ENCODE measurements around the gene IRAG1. TPM values are rescaled to one million over a fixed set of nuclear protein-coding genes. Genes with fewer than 3 reads are reported as not detected.

Gene IRAG1
- total RNA-seq, 4 donors from 2014 or later = 156 to 408 (median 278) TPM

GRCh38 chr11:10727146-10727851 lies 33.7 kb upstream of the IRAG1 start:
- no peaks in the 10 kb centered on the region for H3K36me3 ChIP-seq
- no peaks in the 10 kb centered on the region for H3K9me3 ChIP-seq
- no peak overlapping the region for H3K4me3 ChIP-seq
- TF ChIP-seq CTCF (IDR thresholded peaks at IDR 0.05) (no peak), POLR2AphosphoS5 (IDR thresholded peaks at IDR 0.05) (no peak), EP300 (IDR thresholded peaks at IDR 0.05) (no peak), POLR2A (IDR thresholded peaks at IDR 0.05) (no peak)
- H3K4me1 ChIP-seq = peaks cover 0 to 22% (median 0%) of the 10 kb centered on the region in 3 donors
- peak; percentile 24 for ATAC-seq
- WGBS, 2 donors (ENCODE audit: low coverage in 1 of 2) = 17 to 30% methylated on average over 2 of the region's 4 CpGs
- H3K27ac ChIP-seq = peak overlapping the region in 3 of 4 donors; percentile 19 to 48 (median 32)
- H3K27me3 ChIP-seq = no peaks in the 10 kb centered on the region

- H3K36me3 ChIP-seq = no peaks in the 10 kb centered on the region
- ATAC-seq = no peak
- no peak overlapping the region for H3K4me3 ChIP-seq
- no peak overlapping the region for H3K27ac ChIP-seq
- H3K9me3 ChIP-seq = no peaks in the 10 kb centered on the region
- no peak for TF ChIP-seq EP300 (IDR thresholded peaks at IDR 0.05)
- no peak for TF ChIP-seq POLR2AphosphoS5 (IDR thresholded peaks at IDR 0.05)
- TF ChIP-seq POLR2A (IDR thresholded peaks at IDR 0.05) = no peak
- no peak for TF ChIP-seq CTCF (IDR thresholded peaks at IDR 0.05)
- H3K27me3 ChIP-seq = no peaks in the 10 kb centered on the region
- peaks cover 0 to 22% (median 0%) of the 10 kb centered on the region in 3 donors for H3K4me1 ChIP-seq
Measured at GRCh38 chr11:10725907-10726253, 32.3 kb upstream of the IRAG1 start.

DNA sequence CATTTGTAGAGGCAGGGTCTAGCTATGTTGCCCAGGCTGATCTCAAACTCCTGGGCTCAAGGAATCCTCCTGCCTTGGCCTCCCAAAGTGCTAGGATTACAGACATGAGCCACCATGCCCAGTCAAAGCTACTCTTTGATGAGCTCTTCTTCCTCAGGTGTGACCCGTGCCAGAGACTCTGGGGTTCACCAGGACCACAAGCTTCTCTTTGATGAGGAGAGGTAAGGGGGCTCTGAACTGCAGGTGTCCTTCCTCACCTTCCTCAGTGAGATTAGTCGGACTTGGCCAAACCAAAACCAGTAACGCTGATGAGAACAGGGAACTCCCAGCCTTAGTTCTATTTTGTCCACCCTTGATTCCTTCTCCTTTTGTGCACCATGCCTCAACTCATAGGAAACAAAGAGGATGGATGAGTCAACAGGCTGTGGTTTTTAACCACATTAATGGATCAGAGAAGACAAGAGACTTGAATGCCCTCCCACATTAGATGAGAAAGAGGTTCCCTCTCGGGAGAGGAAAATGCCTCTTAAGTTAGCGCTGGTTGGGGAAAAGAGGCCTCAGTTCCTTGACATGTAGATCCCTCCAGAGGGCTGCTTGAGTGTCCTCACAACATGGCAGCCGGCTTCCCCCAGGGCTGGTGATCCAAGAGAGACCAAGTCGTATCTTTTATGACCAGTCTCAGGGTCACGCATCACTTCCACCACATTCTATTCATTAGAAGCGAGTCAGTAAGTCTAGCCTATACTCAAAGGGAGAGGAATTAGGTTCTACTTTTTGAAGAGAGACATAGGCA lies 31.8 kb upstream of the IRAG1 start:
- Histone ChIP-seq H3K27ac (no peak overlapping the region), H3K36me3 (no peaks in the 10 kb centered on the region), H3K9me3 (no peaks in the 10 kb centered on the region), H3K27me3 (no peaks in the 10 kb centered on the region), H3K4me1 (peaks cover 0 to 22% (median 0%) of the 10 kb centered on the region in 3 donors), H3K4me3 (no peak overlapping the region)
- 92 to 100% methylated on average over 1 to 7 of the region's 9 CpGs for WGBS, 2 donors (ENCODE audit: low coverage in 1 of 2)
- TF ChIP-seq CTCF (IDR thresholded peaks at IDR 0.05) (no peak), POLR2AphosphoS5 (IDR thresholded peaks at IDR 0.05) (no peak), EP300 (IDR thresholded peaks at IDR 0.05) (no peak), POLR2A (IDR thresholded peaks at IDR 0.05) (no peak)
- ATAC-seq = no peak

- no peak overlapping the region for H3K27ac ChIP-seq
- no peak for ATAC-seq
- H3K4me1 ChIP-seq = peaks cover 0 to 9% (median 0%) of the 10 kb centered on the region in 3 donors
- H3K9me3 ChIP-seq = no peaks in the 10 kb centered on the region
- no peak overlapping the region for H3K4me3 ChIP-seq
- no peaks in the 10 kb centered on the region for H3K27me3 ChIP-seq
- 50 to 57% methylated on average over 3 of the region's 4 CpGs for WGBS, 2 donors (ENCODE audit: low coverage in 1 of 2)
- TF ChIP-seq EP300 (IDR thresholded peaks at IDR 0.05) (no peak), POLR2A (IDR thresholded peaks at IDR 0.05) (no peak), CTCF (IDR thresholded peaks at IDR 0.05) (no peak), POLR2AphosphoS5 (IDR thresholded peaks at IDR 0.05) (no peak)
- H3K36me3 ChIP-seq = no peaks in the 10 kb centered on the region
Measured at GRCh38 chr11:10722307-10722706, 28.8 kb upstream of the IRAG1 start.

All from gastroesophageal sphincter (tissue), 4 donors.